ENCODE data around the gene C2CD2. TPM values are rescaled to one million over a fixed set of nuclear protein-coding genes. Genes with fewer than 3 reads are reported as not detected.

Gene C2CD2
- total RNA-seq, 4 donors from 2014 or later: 9.5 to 37.5 (median 18.3) TPM

DNA sequence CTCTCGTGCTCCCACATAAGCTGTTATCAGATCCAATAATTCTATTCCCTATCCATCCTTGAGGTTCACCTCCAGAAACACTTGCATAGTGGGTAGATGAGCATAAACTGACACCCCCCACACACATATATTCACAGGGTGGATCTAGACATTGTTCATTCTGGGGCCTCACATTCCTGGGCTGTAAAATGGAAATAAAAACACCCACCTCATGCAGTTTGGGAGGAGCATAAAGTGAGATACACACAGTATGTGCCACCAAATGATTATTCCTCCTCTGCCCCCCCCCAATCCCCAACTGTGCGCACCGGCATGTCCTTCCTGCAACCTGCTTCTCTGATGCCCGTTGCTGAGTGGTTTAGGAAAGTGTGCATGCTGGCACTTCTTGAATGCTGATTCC is 92.6 kb downstream of the C2CD2 start:
- intact Hi-C loops (cut with DNase I; ENCODE audit: low total_unique reads): no loop called here
- H3K4me3 ChIP-seq: no peak overlapping the region
- no peak for DNase-seq

DNA sequence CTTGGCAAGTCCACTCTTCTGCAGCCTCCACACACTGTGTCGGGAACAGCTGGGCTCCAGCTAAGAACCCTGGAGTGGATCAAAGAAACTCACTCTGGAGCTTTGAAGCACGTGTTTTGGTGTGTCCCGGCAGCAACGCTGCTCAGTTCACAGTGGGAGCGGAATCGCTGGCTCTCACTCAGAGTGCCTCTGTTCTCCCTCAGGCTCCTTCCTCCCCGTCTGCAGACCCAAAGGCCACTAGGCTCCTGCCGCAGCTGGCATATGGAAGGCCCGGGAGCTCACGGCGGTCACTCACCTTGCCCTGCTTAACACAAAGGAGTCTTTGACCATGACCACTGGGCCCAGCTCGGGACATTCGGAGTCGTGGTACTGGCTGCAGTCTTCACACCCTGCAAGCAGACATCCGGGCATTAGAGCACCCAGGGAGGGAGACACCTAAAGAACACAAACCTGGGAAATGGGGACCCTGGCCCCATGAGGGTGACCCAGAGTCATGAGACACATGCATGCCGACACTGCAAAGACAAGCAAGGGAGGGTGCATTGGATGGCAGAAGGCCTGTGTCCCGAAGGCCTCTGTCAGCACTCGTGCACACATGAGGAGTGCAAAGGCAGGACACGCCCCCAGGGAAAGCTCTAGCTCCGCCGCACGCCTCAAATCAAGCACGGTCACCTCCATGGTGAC is 94.4 kb downstream of the C2CD2 start:
- Histone ChIP-seq H3K36me3 (no peaks in the 10 kb centered on the region), H3K4me3 (no peak overlapping the region), H3K27ac (no peak overlapping the region), H3K27me3 (no peaks in the 10 kb centered on the region), H3K9me3 (no peaks in the 10 kb centered on the region), H3K4me1 (peaks cover 0 to 6% of the 10 kb centered on the region in 2 donors)
- TF ChIP-seq POLR2A (IDR thresholded peaks at IDR 0.05): no peak
- TF ChIP-seq CTCF (IDR thresholded peaks at IDR 0.05): no peak
- no peak for DNase-seq
- intact Hi-C loops (cut with DNase I; ENCODE audit: low total_unique reads): no loop called here

More for the DNA sequence above, 92.6 kb downstream of the C2CD2 start:
- Histone ChIP-seq H3K4me1 (peaks cover 0 to 6% of the 10 kb centered on the region in 2 donors), H3K27me3 (no peaks in the 10 kb centered on the region), H3K27ac (no peak overlapping the region), H3K9me3 (no peaks in the 10 kb centered on the region), H3K36me3 (no peaks in the 10 kb centered on the region)
- TF ChIP-seq CTCF (IDR thresholded peaks at IDR 0.05): no peak
- TF ChIP-seq POLR2A (IDR thresholded peaks at IDR 0.05): no peak

- no peaks in the 10 kb centered on the region for H3K36me3 ChIP-seq
- DNase-seq: no peak
Measured at GRCh38 chr21:41858466-41859296, 95.1 kb downstream of the C2CD2 start.

GRCh38 chr21:41857771-41858300 is 96.0 kb downstream of the C2CD2 start:
- no peaks in the 10 kb centered on the region for H3K4me1 ChIP-seq
- H3K9me3 ChIP-seq: no peaks in the 10 kb centered on the region
- TF ChIP-seq CTCF (IDR thresholded peaks at IDR 0.05) (no peak), POLR2A (IDR thresholded peaks at IDR 0.05) (no peak)
- intact Hi-C loops (cut with DNase I; ENCODE audit: low total_unique reads): no loop called here
- H3K27ac ChIP-seq: no peak overlapping the region
- no peaks in the 10 kb centered on the region for H3K36me3 ChIP-seq
- no peaks in the 10 kb centered on the region for H3K27me3 ChIP-seq
- H3K4me3 ChIP-seq: no peak overlapping the region
- DNase-seq: no peak

More at GRCh38 chr21:41858466-41859296, 95.1 kb downstream of the C2CD2 start:
- intact Hi-C loops (cut with DNase I; ENCODE audit: low total_unique reads): no loop called here
- no peak overlapping the region for H3K27ac ChIP-seq
- H3K9me3 ChIP-seq: no peaks in the 10 kb centered on the region
- H3K4me3 ChIP-seq: no peak overlapping the region
- TF ChIP-seq CTCF (IDR thresholded peaks at IDR 0.05): no peak
- H3K4me1 ChIP-seq: peaks cover 0 to 6% of the 10 kb centered on the region in 2 donors
- H3K27me3 ChIP-seq: no peaks in the 10 kb centered on the region

GRCh38 chr21:41856572-41856971 is 97.2 kb downstream of the C2CD2 start:
- no peak for DNase-seq

More at GRCh38 chr21:41856572-41856971, 97.2 kb downstream of the C2CD2 start:
- no peak for TF ChIP-seq CTCF (IDR thresholded peaks at IDR 0.05)
- no peak for TF ChIP-seq POLR2A (IDR thresholded peaks at IDR 0.05)
- Histone ChIP-seq H3K4me1 (no peaks in the 10 kb centered on the region), H3K27ac (no peak overlapping the region), H3K27me3 (no peaks in the 10 kb centered on the region), H3K9me3 (no peaks in the 10 kb centered on the region), H3K4me3 (no peak overlapping the region), H3K36me3 (no peaks in the 10 kb centered on the region)
- intact Hi-C loops (cut with DNase I; ENCODE audit: low total_unique reads): no loop called here

Measured in uterus (tissue), 4 donors.